ENCODE results near the gene AVEN.

Gene AVEN

DNA sequence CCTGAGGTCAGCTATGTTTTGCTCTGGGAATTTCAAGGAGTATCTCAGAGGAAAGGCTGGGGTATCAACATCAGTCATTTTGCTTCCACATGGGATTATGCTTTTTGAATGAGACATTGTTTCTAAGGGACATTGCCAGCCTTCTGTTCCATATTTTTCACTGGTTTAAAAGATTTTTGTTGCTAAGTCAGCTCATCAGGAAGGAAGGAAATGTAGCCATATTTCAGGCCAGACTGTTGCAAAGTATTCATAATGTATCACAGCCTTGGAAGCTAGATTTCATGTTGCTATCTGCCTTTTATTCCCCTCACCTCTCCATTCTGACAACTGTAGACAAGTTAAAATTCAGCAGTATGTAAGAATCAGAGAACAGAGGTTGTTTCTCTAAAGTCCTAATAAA lies 131.7 kb downstream of the AVEN start:
- DNase-seq = no peak

DNA sequence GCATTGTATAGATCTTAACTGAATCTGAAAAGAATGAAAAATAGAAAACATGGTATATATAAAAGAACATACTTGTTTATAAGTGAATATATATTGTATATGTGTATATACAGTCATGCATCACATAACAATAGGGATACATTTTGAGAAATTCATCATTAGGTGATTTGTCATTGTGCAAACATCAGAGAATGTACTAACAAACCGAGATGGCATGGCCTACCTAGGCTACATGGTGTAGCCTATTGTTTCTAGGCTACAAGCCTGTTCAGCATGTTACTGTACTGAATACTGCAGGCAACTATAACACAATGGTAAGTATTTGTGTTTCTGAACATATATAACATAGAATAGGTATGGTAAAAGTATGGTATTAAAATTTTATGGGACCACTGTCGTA lies 135.3 kb downstream of the AVEN start:
- no peak for DNase-seq

DNA sequence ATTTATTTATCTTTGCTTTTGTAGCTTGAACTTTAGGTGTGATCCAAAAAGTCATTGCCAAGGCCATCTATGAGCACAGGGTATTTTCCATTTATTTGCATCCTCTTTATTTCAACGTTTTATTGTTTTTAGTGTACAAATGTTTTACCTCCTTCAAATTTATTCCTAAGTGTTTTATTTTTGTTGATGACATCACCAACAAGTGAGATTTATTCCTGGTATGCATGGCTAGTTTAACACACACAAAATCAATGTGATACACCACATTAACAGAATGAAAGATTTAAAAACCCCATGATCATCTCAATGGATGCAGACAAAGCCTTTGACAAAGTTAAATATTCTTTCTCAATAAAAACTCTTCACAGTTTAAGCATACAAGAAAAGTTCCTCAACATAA lies 137.0 kb downstream of the AVEN start:
- no peak for DNase-seq

DNA sequence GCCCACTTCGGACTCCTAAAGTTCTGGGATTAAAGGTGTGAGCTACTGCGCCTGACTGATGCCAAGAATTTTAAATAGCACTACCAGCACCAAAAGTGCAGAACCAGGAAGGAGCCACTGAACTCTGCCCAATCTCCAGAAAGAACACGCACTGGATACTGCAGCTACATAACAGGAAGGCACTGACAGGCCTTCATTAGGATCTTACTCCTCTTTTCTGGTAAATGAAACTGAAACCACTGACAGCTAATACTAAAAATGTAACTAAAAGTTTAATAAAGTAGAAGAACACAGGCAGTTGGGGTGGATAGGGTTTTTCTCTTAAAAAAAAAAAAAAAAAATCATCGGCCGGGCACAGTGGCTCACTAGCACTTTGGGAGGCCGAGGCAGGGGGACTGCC lies 144.8 kb downstream of the AVEN start:
- DNase-seq = no peak

DNA sequence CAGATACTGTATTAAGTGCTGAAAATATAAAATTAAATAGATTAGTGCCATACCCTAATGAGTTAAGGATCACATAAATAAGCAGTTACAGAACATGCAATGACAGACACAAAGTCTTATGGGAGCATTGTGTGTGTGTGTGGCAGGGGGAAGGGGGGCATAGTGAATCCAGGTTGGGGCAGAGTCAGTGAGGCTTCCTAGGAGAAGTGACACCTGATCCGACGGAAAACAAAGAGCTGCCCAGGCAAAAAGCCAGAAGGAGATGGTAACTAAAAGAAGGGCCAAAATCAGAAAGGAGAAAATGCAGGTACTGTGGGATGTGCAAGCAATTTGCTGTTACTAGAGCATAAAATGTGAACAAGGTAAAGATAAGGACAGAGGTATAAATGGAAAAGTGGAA lies 150.8 kb downstream of the AVEN start:
- DNase-seq = no peak

DNA sequence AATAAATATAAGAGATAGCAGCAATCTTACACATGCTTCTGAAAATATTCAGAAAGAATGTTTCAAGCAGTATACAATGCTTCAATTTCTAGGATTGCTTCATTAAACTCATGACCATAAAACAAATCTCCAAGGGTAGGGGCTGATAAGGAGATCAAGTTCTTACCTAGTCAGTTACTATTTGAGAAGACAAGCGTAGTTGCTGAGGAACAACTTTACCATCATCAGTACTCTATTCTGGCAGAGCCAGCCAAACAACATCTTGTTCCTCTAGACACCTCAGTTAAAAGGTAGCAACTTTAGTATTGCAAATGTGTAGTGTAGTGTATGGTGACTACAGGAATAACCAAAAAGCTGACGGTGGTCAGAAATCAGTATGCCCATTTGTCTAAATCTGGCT lies 156.1 kb downstream of the AVEN start:
- DNase-seq = no peak

DNA sequence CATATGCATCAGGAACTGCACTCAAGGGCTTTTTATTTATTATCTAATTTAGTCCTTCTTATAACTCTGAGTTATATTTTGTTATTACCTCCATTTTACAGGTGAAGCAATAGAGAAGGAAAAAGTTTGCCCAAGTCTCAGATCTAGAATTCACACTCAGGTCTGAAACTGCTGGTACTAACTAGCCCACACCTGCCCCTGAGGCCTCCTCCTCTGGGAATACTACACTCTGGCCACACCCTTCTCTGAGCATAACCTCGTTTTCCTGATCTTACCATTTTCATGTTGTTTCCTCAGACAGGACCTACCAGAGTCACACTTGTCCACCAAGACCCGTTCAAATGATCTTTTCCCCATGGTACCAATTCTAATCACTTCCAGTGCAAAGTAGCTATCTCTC lies 164.8 kb downstream of the AVEN start:
- DNase-seq = no peak

DNA sequence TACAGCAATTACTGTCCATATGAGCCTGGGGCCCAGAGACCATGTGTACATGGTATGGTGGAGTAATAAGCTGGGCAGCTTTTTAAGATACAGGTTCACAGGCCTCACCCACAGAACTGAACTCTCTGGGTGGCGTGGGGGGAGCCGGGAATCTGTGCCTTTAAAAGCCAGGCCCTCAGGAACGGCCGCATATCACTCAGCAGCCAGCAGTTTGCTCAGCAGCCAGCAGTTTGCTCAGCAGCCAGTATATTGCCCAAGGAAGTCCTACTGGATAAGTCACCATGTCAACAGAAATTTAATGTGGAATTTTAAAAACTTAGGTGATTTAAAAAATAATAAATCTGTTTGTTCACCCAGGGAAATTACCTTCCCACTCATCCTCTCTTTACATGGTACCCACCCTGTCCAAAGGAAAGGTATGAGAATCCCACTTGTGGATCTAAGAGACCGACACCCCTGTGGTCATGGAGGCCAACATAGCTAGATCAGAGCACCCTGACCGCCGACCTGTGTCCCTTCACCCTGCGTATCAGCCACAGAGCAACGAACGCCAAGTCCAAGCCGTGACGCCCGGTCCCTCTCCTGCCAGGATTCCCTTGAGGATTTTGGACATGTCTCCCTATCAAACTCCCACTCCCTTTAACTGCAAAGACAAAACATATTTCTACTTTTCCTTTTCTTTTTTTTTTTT lies 166.4 kb downstream of the AVEN start:
- no peak for DNase-seq

DNA sequence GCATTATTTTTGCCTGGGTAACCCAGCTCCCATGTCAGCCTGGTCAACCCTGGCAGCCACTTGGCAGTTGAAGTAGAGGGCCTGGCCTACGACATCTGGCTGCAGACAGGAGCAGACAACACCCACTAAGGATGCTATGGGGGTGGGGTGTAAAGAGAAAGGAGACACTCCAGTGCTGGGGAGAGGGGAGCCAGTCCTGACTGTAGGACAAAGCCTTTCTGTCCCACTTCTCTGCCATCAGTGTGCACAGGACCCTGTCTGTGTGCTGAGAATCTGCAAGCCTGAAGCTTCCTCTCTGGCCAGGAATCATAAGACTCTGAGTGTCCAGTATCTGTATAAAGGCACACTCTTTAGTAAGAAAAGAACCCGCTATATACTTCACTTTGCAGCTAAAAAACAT lies 167.0 kb downstream of the AVEN start:
- DNase-seq = no peak

DNA sequence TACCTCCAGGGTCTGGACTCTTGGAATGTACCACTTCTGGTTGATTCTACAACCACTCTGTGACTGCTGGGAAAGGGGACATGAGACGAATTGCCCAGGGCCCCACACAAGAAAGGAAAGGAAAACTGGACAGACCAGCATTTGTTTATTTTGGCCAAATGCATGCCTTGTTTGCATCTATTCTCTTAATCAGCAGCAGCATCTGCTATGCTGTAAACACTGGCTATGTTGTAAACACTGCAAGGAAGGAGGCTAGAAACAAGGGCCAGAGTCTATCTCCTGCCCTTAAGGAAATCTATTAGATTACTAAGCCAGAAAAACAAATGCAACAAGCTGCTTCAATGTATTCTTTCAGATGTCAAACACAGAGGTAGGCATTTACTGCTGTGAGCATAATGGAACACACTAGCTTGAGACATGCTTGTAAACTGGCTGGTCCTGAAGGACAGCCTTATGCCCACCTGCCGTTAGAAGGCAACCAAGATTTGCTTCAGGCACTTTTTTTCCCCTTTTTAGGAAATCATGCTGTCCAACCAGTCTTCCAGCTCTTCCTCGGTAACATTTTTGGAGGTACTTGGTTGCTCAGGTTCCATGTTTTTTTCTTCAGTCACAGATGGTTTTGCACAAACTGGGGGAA lies 172.8 kb downstream of the AVEN start:
- DNase-seq = no peak

DNA sequence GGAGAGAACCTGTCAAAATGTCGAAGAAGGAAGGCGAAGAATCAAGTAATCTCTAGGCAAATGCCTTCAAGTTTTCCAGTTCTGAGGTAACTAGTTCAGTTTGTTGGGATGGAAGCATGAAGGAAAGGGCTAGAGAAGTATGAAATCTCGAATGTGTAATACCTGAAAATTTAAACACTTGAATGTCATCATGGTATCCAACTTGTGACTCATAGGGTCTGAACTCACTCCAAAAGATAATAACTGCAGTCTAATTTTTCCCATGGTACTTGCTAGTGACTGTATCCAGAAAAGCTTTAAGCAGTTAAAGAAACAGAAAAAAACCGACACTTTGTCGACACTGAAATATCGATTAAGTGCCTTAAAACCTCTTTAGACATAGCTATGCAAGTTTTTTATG lies 173.6 kb downstream of the AVEN start:
- DNase-seq = no peak

DNA sequence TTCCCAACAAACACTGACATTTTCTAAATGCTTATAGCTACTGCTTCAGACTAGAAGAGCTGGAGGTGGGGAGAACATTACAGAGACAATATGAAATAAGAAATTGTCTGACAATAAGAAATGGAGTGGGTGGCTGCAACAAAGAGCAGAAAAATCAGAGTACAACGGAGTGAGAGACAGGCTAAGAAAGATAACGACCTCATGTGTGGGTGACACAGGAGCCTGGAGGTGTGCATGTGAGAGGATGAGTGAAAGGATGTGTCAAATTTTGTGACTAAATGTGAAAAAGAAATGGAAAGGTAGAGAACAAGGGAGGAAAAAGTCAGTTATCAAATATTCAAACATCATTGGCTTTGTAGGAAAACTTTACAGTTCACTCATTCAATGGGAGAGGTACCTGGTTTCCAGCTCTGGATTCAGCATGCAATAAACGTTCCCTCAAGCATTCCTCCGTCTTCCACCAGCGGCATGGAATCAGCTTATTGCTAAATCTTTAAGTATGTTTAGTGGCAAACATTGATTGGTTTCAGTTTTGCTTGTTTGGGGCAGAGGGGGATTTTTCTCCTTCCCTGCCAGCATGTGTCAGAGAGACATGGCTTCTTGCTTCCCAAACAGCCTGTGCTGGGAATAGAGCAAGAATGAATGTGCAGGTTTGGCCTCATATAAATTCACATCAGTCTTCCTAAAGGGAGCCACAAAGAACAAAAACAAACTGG lies 174.5 kb downstream of the AVEN start:
- DNase-seq = no peak

DNA sequence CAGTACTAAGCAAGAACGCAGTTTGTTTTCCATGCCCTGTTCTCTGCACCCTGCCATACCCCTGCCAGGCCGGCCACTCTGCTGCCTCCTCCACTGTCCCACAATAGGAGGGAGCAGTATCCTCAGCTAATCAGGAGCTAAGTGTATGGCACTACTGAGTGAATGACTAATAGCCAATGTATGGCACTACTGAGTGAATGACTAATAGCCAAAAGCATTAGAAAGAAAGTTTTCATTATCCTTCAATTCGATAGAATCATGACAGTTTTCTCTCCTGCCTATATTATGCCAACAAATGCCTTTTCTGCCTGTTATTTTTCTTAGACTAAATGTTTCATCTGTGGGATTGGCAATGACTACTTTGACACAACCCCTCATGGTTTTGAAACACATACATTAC lies 178.2 kb downstream of the AVEN start:
- no peak for DNase-seq

DNA sequence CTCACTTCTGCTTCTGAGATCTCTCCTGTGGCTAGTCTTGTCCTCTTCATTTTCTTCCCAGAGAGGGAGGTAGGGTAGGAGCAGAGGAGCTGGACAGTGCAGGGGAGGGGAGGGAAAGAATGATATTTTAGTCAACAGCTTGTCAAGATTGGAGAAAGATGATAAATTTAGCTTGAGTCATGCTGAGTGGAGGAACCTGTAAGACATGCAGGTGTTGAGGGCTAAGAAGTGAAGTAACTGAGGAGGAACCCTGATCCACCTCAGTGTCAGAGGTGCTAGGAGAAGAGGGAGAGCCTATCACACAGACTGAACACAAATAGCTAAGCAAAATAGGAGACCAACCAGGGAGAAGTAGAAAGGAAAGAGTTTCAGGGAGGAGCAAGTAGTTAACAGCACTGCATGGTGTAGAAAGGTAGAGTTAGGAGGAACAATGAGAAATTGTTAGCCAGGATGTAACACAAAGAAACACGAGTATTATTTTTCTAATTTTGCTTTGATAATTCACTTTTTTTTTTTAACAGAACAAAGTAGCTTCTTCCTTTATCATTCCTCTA lies 178.9 kb downstream of the AVEN start:
- DNase-seq = no peak

DNA sequence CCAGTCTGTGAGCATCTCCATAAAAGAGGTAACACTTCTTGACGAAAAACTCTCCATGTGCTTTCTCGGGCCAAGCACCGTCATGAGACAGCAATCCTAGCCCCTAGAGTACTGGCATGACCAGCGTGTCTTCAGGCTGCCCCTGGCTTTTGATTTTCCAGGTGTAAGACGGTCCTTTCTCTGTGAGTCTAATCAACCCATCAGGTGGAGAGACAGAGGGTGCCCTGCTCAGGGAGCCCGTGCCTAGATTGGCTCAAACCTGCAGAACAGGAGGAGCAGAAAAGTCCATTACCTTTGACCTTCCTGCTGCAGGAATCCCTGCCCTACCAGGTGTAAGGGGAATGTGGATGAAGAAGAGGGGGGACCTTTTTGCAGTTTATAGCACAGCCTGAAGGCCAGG lies 180.2 kb downstream of the AVEN start:
- no peak for DNase-seq

DNA sequence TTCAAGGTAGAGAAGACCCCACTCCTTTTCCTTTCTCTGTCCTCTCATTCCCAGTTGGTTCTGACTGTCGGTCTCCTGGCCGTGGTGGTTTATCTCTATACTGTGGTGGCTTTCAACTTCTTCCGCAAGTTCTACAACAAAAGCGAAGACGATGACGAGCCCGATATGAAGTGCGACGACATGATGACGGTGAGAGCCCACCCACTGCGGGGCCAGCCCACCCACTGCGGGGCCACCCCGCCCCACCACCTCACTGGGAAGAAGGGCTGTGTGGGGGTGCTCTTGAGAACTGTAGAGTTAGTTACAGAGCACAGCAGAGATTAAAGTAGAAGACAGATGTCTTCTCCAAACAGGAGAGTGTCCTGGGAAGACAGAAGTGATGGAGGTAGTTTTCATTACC lies 181.3 kb downstream of the AVEN start:
- no peak for DNase-seq

DNA sequence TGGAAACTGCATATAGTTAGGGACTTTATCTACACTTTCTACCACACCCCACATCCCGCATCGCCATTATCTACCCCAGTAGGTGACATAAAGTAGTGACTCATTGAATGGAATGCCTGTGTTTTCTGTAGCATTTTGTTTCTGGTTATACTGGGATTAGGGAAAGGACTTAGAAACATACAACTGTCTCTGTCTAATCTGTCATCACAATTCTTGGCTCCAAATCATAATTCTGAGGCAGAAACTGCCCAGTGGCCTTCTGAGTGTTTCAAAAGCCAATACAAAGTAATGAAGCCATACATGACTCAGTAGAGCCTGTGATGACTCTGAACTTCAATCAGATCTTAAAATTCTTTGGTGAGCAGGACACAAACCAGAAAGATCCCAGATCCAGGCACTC lies 186.4 kb downstream of the AVEN start:
- DNase-seq = no peak

DNA sequence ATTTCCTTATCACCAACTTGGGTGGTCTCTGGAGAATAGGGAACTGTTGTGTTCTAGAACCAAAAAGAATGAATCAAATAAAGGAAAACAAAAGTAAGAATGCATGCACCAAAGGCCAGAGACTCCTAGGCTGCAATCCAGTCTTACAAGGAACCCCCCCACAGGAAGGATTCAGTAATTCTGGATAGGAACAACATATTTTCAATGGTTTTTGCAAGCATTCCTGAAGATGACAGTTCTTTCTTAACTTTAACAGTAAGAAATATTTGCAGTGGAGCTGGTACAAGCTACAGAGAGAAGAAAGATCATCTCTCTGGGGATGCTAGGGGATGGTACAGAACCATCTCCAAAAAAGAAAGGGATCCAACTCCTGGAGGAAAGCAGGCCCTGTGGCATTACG lies 186.9 kb downstream of the AVEN start:
- no peak for DNase-seq

DNA sequence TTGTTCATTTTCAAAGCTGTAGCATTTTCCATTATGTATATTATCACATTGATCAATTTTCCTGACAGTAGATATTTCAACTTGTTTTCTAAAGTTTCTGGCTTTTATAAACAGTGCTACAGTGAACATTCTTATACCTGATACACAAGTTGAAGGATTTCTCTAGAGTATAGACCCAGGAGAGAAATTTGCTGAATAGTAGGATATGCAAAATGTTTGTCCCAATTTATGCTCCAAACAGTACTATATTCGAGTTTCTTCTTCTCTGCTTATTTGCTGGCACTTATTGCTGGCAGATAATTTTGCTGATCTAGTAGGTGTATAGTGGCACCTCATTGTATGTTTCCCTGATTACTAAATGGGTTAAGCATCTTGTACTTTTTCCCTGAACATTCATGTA lies 187.9 kb downstream of the AVEN start:
- DNase-seq = no peak

DNA sequence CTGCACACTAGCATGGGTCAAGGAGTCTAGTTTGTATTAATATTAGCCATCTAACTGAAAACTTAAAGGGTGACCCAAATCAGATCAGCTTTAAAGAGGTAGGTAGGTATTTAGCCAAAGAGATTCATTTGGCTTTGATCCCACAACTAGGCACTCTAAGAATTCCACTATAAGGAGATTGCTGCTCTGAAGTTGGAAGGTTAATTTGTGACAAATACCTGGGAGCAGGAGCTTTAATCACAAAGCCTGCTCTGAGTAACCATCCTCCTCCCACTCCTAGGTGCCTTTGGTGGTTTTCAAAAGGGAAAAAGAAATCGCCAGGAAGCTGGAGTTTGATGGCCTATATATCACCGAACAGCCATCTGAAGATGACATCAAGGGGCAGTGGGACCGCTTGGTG lies 191.0 kb downstream of the AVEN start:
- DNase-seq = no peak

DNA sequence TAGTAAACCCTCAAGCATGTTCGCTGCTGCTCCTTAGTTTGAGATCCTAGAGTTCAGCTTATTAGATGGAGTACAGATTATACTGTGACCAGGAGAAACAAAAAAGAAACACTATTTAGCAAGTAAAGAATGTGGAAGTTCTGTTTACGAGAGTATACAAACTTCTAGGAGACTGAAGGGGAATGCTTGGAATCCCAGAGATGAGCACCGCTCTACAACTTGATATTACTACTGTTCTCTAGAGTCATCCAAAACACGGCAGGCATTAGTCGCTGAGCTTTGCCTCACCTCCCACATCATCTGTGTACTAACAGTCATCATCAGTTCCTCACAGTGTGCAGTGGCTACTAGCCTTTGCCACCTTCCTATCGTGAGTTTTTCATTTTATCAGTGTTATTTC lies 192.1 kb downstream of the AVEN start:
- no peak for DNase-seq

DNA sequence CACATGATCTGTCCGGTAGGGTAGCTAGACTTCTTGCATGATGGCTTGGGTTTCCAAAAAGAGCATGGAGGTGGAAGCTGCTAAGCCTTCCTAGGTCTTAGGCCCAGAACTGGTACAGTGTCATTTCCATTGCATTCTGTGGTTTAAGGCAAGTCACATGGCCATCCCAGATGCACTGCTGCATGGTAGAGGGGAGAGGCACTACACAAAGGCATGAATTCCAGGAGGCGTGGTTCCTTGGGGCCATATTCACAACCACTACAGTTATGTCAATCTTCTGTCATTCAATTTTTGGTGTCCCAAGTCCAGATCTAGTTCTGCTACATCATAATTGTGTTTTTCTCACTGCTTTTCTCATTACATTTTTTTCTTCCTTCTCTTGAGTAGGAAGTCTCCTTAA lies 192.9 kb downstream of the AVEN start:
- DNase-seq = no peak

DNA sequence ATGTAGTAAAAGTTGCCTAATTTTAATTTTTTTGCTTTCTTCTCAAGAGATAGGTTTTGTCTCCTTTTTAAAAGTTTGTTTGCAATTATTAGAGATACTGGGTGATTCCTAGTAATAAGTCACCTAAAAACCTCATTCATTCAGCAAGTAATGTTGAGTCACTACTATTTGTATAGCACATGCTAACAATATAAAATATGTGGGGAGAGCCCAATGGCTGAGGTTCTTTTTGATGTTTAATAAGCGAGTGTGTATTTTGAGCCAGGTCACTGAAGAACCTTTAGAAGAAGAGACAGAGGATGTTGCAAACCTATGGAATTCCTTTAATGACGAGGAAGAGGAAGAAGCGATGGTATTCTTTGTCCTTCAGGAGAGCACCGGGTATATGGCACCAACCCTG lies 194.4 kb downstream of the AVEN start:
- no peak for DNase-seq

DNA sequence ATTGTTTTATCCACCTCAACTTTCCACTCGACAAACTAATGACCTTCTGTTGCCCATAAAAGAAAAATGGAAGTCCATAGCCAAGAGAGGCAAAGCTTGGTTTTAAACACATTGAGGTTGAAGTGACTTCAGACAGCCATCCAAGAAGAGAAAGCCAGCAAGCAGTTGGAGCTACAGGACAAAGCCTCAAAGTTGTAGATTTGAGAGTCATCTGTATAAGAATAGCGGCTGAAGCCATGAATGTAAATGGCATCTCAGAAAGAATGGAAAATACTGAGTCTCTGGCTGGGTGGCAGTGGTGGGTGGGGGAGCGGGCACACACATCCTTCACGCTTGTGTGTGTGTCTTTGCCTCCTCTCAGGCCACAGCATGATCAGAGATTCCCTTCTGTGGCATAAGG lies 194.8 kb downstream of the AVEN start:
- no peak for DNase-seq

All from DMS53 (cell line).